Gastrocnemius medialis (tissue), 4 donors: Measurements from ENCODE around the gene SCN3A. TPM values are rescaled to one million over a fixed set of nuclear protein-coding genes. Genes with fewer than 3 reads are reported as not detected.

Source experiments
- ATAC-seq, 2 donors: fragments of 150-250 bp; one replicate each; pipeline ENCODE4 v1.9.1; 2016
- DNase-seq, 2 donors: peaks; one replicate each; pipeline ENCODE4 v3.0.0-alpha.2; 2019
- H3K27ac ChIP-seq, 4 donors: fragments of 200-600 bp; sonication (generic); 1 replicate in 1 of 4; 2 replicates in 3 of 4; pipeline ENCODE4 v1.5.1; 2016 to 2018; ENCODE audit warnings: mild to moderate bottlenecking in 2 of 4, moderate library complexity in 1 of 4
- H3K27me3 ChIP-seq, 3 donors: fragments of 200-600 bp; sonication (generic) in 2 of 3; 1 replicate in 1 of 3; 2 replicates in 2 of 3; pipeline versions ENCODE4 v1.5.1 to v1.6.0; 2016 to 2019; ENCODE audit warnings: mild to moderate bottlenecking in 1 of 3, moderate library complexity in 1 of 3
- H3K36me3 ChIP-seq, 2 donors: fragments of 200-600 bp; sonication (generic) in 1 of 2; one replicate each; pipeline ENCODE4 v1.5.1; 2017 to 2018
- H3K4me1 ChIP-seq, 2 donors: fragments of 200-600 bp; sonication (generic) in 1 of 2; one replicate each; pipeline ENCODE4 v1.5.1; 2016 to 2017; ENCODE audit warnings: mild to moderate bottlenecking in 2 of 2
- H3K4me3 ChIP-seq, 4 donors: fragments of 200-600 bp; sonication (generic) in 3 of 4; 1 replicate in 1 of 4; 2 replicates in 3 of 4; pipeline ENCODE4 v1.5.1; 2016 to 2019; ENCODE audit warnings: mild to moderate bottlenecking in 2 of 4
- H3K9me3 ChIP-seq, 3 donors: fragments of 200-600 bp; sonication (generic) in 2 of 3; 1 replicate in 1 of 3; 2 replicates in 2 of 3; pipeline ENCODE4 v1.5.1; 2016 to 2019
- CTCF ChIP-seq, 5 experiments: fragments of 450-650 bp in 3 of 5; fragments of 200-600 bp in 2 of 5; sonication (generic) in 2 of 5; IDR thresholded peaks in 4 of 5; conservative IDR thresholded peaks in 1 of 5; 1 replicate in 4 of 5; 2 replicates in 1 of 5; pipeline ENCODE4 v1.5.1; 2016 to 2019; ENCODE audit warnings: antibody characterized with exemption in 5 of 5, mild to moderate bottlenecking in 3 of 5, moderate library complexity in 3 of 5
- POLR2A ChIP-seq, 2 donors: fragments of 450-650 bp; IDR thresholded peaks; one replicate each; pipeline ENCODE4 v1.6.1; 2017; ENCODE audit warnings: antibody characterized with exemption in 2 of 2, mild to moderate bottlenecking in 2 of 2, moderate library complexity in 2 of 2
- in situ Hi-C, 4 donors: fragments of 200-750 bp; cut with MboI; loops; one replicate each; pipeline versions ENCODE4 v1.15.0 to v1.8.0; 2017; ENCODE audit warnings: low sequenced_read_pairs in 4 of 4
- intact Hi-C: fragments of 100-400 bp; cut with DNase I; formaldehyde crosslinking; loops from one replicate; pipeline ENCODE4 v1.15.1; 2023; ENCODE audit warnings: low total_unique reads
- total RNA-seq, 4 donors: library from RNA; depleted of rRNA; stranded (reverse); fragments of >200 nt; gene quantifications; one replicate each; pipeline versions ENCODE4 v1.1.0 to v1.2.3, GENCODE V29; 2016

The SCN3A gene
- total RNA-seq, 4 donors from 2014 or later, result 0.53 to 1.8 (median 1.3) TPM

GRCh38 chr2:165155152-165155551, 48.7 kb downstream of the SCN3A start:
- no peak overlapping the region for H3K4me3 ChIP-seq
- intact Hi-C loops (no loop called here), in situ Hi-C loops (no loop called here)
- H3K9me3 ChIP-seq, result no peaks in the 10 kb centered on the region
- no peaks in the 10 kb centered on the region for H3K4me1 ChIP-seq
- no peak for ATAC-seq
- TF ChIP-seq POLR2A (IDR thresholded peaks at IDR 0.05), result no peak
- TF ChIP-seq CTCF (IDR thresholded peaks at IDR 0.05 in 4 of 5, conservative IDR thresholded peaks at IDR 0.05 in 1 of 5), result no peak
- H3K27me3 ChIP-seq, result no peaks in the 10 kb centered on the region
- H3K27ac ChIP-seq, result no peak overlapping the region
- no peak for DNase-seq
- no peaks in the 10 kb centered on the region for H3K36me3 ChIP-seq

DNA sequence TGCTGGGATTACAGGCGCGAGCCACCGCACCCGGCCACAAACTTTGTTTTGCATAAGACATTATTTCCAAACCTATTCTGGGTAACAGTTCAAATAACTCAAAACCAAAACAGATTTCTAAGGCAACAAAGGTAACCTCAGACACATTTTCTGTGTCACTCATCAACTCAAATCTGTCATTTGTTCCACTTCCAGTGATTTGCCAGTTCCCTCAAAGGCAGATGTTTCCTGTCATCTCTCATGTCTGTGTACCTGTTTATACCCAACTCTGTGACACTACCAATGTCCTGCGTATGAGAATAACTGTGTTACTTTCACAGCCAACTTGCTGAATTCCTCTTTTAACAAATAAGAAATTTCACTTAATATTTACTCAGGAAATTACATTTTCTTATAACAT, 54.4 kb downstream of the SCN3A start:
- H3K36me3 ChIP-seq, result no peaks in the 10 kb centered on the region
- H3K27ac ChIP-seq, result no peak overlapping the region
- ATAC-seq (no peak), DNase-seq (no peak)
- H3K9me3 ChIP-seq, result no peaks in the 10 kb centered on the region
- no peaks in the 10 kb centered on the region for H3K27me3 ChIP-seq
- H3K4me3 ChIP-seq, result no peak overlapping the region
- TF ChIP-seq POLR2A (IDR thresholded peaks at IDR 0.05) (no peak), CTCF (IDR thresholded peaks at IDR 0.05 in 4 of 5, conservative IDR thresholded peaks at IDR 0.05 in 1 of 5) (no peak)
- no peaks in the 10 kb centered on the region for H3K4me1 ChIP-seq
- intact Hi-C loops (no loop called here), in situ Hi-C loops (no loop called here)

DNA sequence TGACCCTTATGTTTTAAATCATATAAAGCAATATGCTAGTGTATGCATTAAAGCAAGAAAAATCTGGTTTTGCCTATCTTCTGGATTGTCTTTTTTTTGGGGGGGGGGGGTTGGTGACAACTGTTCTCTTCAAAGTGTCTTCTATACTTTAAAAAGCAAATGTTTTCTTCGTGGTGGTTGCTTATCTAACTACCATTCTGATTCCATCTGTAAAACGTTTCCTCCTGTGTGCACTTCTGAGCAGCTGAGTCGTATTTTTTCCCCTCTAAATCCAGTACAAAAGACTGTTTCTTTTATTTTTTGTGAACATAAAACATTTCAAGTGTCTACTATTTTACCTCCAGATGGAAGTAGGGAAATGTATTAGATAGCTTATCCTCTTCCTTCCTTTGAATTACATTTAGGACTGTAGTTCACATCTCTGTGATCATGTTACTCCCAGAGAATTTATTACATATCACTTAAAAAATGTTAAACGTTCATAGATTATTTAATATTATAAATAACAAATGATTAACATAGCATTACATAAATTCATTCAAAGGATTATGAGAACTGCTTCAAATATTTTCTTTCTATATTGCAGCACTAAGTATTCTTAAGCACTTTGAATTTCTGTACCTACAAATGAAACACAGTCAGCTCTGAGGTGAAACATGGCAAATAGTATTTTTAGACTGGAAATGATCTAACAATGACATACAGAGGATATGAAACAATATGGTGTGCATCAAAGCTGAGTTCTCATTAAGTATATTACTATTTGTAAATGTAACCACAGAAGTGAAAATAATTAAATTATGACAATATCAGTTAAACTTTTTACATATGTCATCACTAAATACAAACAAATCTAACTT, 56.4 kb downstream of the SCN3A start:
- no peak overlapping the region for H3K4me3 ChIP-seq
- no peaks in the 10 kb centered on the region for H3K27me3 ChIP-seq
- ATAC-seq, result no peak
- in situ Hi-C loops (no loop called here), intact Hi-C loops (no loop called here)
- H3K27ac ChIP-seq, result no peak overlapping the region
- no peak for TF ChIP-seq CTCF (IDR thresholded peaks at IDR 0.05 in 4 of 5, conservative IDR thresholded peaks at IDR 0.05 in 1 of 5)
- TF ChIP-seq POLR2A (IDR thresholded peaks at IDR 0.05), result no peak
- H3K36me3 ChIP-seq, result no peaks in the 10 kb centered on the region
- no peak for DNase-seq
- H3K9me3 ChIP-seq, result no peaks in the 10 kb centered on the region
- no peaks in the 10 kb centered on the region for H3K4me1 ChIP-seq

GRCh38 chr2:165144315-165144714, 59.5 kb downstream of the SCN3A start:
- ATAC-seq, result no peak
- Histone ChIP-seq H3K9me3 (no peaks in the 10 kb centered on the region), H3K36me3 (no peaks in the 10 kb centered on the region), H3K4me1 (no peaks in the 10 kb centered on the region), H3K27ac (no peak overlapping the region), H3K27me3 (no peaks in the 10 kb centered on the region), H3K4me3 (no peak overlapping the region)
- in situ Hi-C loops, result no loop called here
- TF ChIP-seq CTCF (IDR thresholded peaks at IDR 0.05 in 4 of 5, conservative IDR thresholded peaks at IDR 0.05 in 1 of 5) (no peak), POLR2A (IDR thresholded peaks at IDR 0.05) (no peak)
- intact Hi-C loops, result no loop called here
- DNase-seq, result no peak
